GM03348 (cell line): Measurements from ENCODE around the gene DKC1.

Experiments
- DNase-seq: peaks from one replicate; pipeline ENCODE4 v3.0.0; 2012; ENCODE audit warnings: low spot score

DKC1 gene

GRCh38 chrX:154762537-154763296 is at the start of gene DKC1:
DKC1 (plus strand) TSS chrX:154762864; CDS start chrX:154762966, 102 bp downstream.
- peak; percentile 95 for DNase-seq

- peak; percentile 61 for DNase-seq
These were observed 47.7 kb upstream of the DKC1 start for GRCh38 chrX:154714925-154715324.

DNA sequence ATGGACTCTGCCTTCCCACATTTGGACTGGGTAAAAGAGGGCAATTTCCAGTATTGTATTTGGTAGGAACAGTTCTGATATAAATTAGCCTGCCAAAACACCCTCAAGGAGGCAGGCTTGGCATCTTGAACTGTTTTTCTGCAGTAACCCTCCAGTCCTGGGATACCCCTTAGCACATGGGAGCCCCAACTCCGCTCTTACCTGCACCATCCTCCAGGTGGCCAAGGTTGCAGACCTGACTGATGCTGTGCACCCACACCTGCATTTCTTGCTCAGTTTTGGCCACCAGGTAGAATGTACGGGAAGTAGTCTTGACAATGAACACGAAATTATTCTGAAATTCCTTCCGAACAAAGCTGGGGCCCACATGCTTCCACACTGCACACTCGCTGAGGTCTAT is 46.8 kb upstream of the DKC1 start:
- no peak for DNase-seq

- DNase-seq = no peak
These were observed 44.8 kb upstream of the DKC1 start for GRCh38 chrX:154717824-154718223.

GRCh38 chrX:154718616-154719015 is 44.0 kb upstream of the DKC1 start:
- DNase-seq = no peak

DNA sequence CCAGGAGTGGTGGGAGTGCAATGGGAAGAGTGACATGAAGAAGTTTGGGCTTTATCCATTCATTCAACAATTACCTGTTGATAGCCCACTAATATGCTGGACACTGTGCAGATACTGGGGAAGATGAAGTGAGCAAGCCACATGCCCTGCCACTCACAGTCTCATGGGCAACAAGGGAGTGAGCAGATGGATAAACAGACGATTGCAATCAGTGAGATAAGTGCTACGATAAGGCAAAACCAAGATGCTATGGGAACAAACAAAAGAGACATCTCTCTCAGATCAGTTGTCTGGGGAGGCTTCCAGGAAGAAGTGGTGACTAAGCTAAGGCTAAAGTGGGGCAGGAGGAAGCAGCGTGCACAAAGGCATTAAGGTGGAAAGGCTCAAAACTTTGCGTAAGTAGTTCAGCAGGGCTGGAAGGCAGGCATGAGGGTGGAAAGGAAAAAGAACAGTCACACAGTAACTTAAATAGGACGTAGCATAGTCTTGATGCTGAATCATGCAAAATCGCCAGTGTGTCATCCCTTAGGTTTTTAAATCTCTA is 43.5 kb upstream of the DKC1 start:
- no peak for DNase-seq

DNA sequence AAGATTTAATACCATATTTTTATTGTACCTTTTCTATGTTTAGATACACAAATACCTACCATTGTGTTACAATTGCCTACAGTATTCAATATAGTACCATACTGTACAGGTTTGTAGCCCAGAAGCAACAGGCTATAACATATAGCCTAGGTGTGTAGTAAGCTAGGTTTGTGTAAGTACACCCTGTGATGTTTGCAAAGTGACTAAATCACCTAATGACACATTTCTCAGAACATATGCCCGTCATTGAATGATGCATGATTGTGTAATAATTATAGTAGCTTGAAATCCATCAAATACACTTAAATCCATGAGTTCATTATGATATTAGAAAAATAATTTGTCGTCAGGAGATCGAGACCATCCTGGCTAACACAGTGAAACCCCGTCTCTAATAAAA is 42.6 kb upstream of the DKC1 start:
- no peak for DNase-seq

- DNase-seq = no peak
These were observed 41.5 kb upstream of the DKC1 start for GRCh38 chrX:154721155-154721554.

DNA sequence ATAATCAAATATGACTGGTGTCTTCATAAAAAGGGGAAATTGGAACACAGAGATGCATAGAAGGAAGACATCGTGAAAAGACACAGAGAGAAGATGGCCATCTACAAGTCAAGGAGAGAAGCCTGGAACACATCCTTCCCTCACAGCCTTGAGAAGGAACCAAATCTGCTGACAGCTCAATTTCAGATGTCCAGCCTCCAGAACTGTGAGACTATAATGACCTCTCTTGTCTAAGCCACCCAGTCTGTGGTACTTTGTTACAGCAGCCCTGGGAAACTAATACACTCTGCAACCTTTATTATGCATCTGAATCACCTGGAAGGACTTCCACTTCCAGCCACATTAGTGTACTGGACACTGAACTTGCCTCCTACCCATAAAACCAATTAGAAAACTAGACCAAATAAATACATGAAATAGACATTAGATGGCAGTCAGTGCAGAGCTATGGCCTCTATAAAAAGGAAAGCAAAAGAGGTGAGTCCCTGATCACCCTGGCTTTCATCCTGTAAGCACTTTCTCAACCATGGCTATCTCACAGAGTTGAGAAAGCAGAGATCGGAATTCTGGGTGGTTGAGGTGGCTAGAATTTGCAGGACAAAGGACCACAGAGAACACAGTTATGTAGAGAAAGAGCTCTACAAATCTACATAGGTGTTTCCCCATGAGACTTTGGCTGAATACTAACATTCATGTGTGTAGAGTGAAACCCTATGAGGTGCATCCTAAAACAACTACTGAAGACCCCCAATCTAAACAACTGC is 37.5 kb upstream of the DKC1 start:
- no peak for DNase-seq

GRCh38 chrX:154727418-154727817 is 35.2 kb upstream of the DKC1 start:
- no peak for DNase-seq

GRCh38 chrX:154727871-154728270 is 34.8 kb upstream of the DKC1 start:
- DNase-seq = peak; percentile 22

GRCh38 chrX:154728431-154729190 is 34.1 kb upstream of the DKC1 start:
- DNase-seq = no peak

DNA sequence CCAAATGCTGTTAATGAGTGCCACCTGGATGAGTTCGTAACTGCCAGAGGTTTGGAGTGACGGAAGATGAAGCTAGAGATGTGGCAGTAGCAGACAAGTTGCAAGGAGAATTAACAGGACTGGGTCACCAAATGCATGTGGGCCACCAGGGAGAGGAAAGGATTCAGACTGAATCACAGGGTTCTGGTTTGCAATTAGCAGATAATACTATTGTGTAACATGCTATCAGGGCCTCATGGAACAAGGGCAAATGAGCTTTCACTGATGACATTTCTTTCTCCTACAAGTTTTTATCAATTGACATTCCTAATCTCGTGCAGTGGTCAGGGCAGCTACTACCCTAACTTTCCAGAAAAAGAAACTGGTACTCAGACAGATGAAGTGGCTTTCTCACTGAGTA is 33.2 kb upstream of the DKC1 start:
- DNase-seq = no peak

DNA sequence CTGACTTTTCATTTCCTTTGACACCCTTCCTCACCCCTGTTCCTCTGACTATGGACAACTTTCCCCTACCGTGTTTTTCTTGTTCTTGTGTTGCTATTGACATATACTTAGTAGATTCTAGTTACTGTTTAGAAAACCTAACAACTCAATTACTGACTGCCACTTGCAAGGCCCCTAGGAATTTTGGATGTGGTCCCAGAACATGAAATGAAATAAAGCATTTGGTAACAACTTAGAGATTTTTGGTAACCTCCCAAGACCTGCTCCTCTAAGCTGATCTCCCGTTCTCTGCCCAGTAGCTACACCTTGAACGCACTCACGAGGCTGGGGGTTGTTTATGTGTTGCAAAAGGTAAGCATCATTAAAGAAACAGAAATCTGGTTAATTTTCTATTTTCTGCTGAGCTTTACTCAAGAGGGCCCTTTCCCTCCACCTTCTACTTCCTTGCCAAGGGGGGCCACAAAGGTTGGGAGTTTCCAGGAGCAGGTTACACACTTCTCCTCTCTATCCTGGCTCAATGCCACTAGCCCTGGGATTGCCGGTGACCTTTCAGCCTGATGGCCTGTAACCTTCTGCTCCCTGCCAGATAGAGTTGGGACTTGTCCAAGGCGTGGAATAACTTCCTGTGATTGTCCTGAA is 32.3 kb upstream of the DKC1 start:
- peak; percentile 27 for DNase-seq

- DNase-seq = no peak
These were observed 31.5 kb upstream of the DKC1 start for GRCh38 chrX:154731184-154731583.

DNA sequence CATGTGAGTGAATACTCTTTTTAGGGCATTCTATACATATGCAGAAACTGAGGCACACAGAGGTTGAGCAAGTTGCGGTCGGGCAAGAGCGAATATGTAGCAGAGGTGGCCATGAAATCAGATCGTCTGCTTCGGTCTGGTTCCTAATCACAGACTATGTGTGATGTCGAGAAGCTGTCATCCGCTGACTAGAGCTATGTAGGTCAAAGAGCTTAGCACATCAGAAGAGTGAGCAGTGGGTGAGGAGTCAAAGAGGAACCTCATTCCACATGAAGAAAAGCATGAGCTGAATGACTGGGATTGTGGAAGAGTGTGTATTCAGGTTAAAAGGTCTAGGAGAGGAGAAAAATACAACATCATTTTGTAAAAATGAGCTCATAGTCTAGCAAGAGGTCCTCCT is 30.8 kb upstream of the DKC1 start:
- DNase-seq = no peak

- DNase-seq = no peak
These were observed 30.1 kb upstream of the DKC1 start for GRCh38 chrX:154732421-154733065.

GRCh38 chrX:154733066-154733425 is 29.6 kb upstream of the DKC1 start:
- no peak for DNase-seq

GRCh38 chrX:154734061-154734781 is 28.4 kb upstream of the DKC1 start:
- DNase-seq = peak; percentile 23

DNA sequence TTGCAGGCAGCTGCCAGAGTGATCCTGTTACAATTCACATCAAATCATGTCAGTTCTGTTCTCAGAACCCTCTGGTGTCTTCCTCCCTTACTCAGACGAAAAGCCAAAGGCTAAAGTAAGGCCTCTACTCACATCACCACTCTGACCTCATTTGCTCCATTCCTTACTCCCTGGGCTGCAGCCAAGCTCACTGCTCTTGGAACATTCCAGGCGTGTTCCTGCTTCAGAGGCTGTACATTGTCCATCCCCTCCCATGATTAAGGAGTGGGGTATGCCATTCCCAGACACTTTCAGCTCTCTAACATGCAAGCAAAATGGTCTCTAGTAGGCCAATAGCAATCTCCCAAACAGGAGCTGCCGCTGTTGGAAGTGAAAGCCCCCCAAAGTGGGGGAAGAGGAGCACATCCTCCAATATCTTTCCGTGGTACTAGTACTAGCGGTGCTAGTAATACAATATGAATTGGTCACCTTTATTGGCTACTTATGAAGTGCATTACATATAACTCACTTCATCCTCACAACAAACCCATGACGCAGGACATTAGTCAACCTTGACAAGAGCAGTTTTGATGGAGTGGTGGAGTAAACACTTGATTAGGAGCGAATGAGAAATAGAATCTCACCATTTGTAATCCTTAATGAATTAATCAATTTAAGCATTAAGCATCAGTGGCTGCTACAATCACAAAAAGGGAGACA is 26.8 kb upstream of the DKC1 start:
- DNase-seq = peak; percentile 63
